Measurements from ENCODE around the gene MAMDC2. TPM values are rescaled to one million over a fixed set of nuclear protein-coding genes. Genes with fewer than 3 reads are reported as not detected.

Gene MAMDC2
- total and polyA plus RNA-seq, 2 of the 4 experiments (the other 2 are of a cell fraction) = 5.0 to 5.2 TPM

DNA sequence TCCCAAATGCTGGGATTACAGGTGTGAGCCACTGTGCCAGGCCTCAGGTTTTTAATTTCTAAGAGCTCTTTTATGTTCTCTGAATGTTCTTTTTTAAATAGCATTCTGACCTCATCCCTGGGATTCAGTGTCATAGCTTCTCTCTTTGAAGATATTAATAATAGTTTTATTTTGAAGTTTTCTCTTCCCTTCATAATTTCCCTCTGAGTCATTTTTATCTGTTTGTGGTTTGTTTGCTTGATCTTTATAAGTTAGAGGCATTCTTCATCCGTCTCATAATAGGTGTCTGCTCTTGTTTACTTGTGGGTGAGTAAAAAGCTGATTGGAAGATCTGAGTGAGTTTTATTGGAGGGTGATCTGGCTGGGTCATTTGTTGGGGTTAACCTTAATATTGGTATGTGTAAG is 12.5 kb upstream of the MAMDC2 start:
- in situ Hi-C loops (cut with MboI; ENCODE audit: low sequenced_read_pairs) = no loop called here
- no peak overlapping the region for H3K27ac ChIP-seq (ENCODE audit: insufficient read depth, low read length)
- dilution Hi-C loops (cut with HindIII; ENCODE audit: low sequenced_read_pairs, unreplicated experiment) = no loop called here
- H3K9ac ChIP-seq (ENCODE audit: low read depth, low read length) = no peak overlapping the region
- no CpG with 5 or more reads among the region's 1 CpG for WGBS, 2 experiments (ENCODE audit: extremely low coverage in 2 of 2, insufficient read length in 1 of 2)
- H4K8ac ChIP-seq (ENCODE audit: low read depth in 2 of 2, low read length in 2 of 2) = no peak overlapping the region
- H3K56ac ChIP-seq (ENCODE audit: extremely low read depth, insufficient read depth, low read length) = no peak overlapping the region
- no peaks in the 10 kb centered on the region for H4K20me1 ChIP-seq (ENCODE audit: insufficient read depth, low read length)
- H3K36me3 ChIP-seq (ENCODE audit: control insufficient read depth, insufficient read depth, low read length) = no peaks in the 10 kb centered on the region
- H3K4me1 ChIP-seq (ENCODE audit: control insufficient read depth, insufficient read depth, low read length) = no peaks in the 10 kb centered on the region
- H3K9me1 ChIP-seq (ENCODE audit: insufficient read depth, low read length) = no peaks in the 10 kb centered on the region
- no peak overlapping the region for H4K91ac ChIP-seq (ENCODE audit: insufficient read depth, low read depth, low read length)
- DNase-seq (peak; percentile 68), ATAC-seq (ENCODE audit: low read depth) (peak; percentile 44; the same call in 1 of the 2 replicates)
- no peak overlapping the region for H3K4me2 ChIP-seq (ENCODE audit: low read depth, low read length)
- H2AK5ac ChIP-seq (ENCODE audit: low read depth, low read length) = no peak overlapping the region
- no peak overlapping the region for H3K23ac ChIP-seq (ENCODE audit: low read depth, low read length)
- 0 out of 2 replicates have a peak, but pooled peaks have one; percentile 2 for TF ChIP-seq FOS (IDR thresholded peaks at IDR 0.05; ENCODE audit: low read depth, low read length)
- no peak for TF ChIP-seq POLR2A (IDR thresholded peaks at IDR 0.05; ENCODE audit: low read depth, low read length)
- intact Hi-C loops (cut with micrococcal nuclease) = no loop called here
- H2BK120ac ChIP-seq (ENCODE audit: low read depth, low read length) = peak overlapping the region; percentile 50; the same call in 1 of the 2 replicates
- H3K14ac ChIP-seq (replicated peaks; ENCODE audit: low read depth, low read length) = no peak overlapping the region
- no peak overlapping the region for H2AFZ ChIP-seq (replicated peaks; ENCODE audit: low read length, poor library complexity)
- no peak overlapping the region for H3K4ac ChIP-seq (ENCODE audit: low read depth, low read length)
- H2BK15ac ChIP-seq (ENCODE audit: low read depth, low read length) = no peak overlapping the region
- no peak overlapping the region for H3K18ac ChIP-seq (ENCODE audit: low read depth, low read length)
- BruUV-seq (replicated peaks) = no TSS peak
- H3K27me3 ChIP-seq (ENCODE audit: control insufficient read depth, insufficient read depth, low read length) = no peaks in the 10 kb centered on the region
- H3K9me3 ChIP-seq (ENCODE audit: control insufficient read depth, insufficient read depth, low read length) = no peaks in the 10 kb centered on the region
- POLR2A ChIA-PET (ENCODE audit: unreplicated experiment) = no interaction called here
- H2AK9ac ChIP-seq (replicated peaks; ENCODE audit: low read depth, low read length, poor library complexity) = no peak overlapping the region
- no peak overlapping the region for H2BK20ac ChIP-seq (ENCODE audit: low read depth, low read length)
- no peak overlapping the region for H3K4me3 ChIP-seq (ENCODE audit: insufficient read depth, low read depth, low read length)
- CTCF ChIA-PET = no interaction called here
- H4K5ac ChIP-seq (ENCODE audit: low read depth, low read length) = no peak overlapping the region
- H2BK5ac ChIP-seq (ENCODE audit: low read depth, low read length, poor library complexity, severe bottlenecking) = no peak overlapping the region
- H3K79me1 ChIP-seq (ENCODE audit: low read depth in 1 of 2, low read length in 2 of 2) = no peaks in the 10 kb centered on the region

Data from IMR-90 (cell line).